GM12892 (cell line): ENCODE data around the gene BRAP.
"Not testable (repeated sequence)": the region's sequence is repeated elsewhere in the genome, so short reads cannot be mapped to it uniquely, and the experiment has no call there.

Experiments used
- POLR2A ChIP-seq: IDR thresholded peaks from 2 replicates; pipeline ENCODE4 v1.6.1; 2011; ENCODE audit warnings: low read depth, low read length, control low read depth
- POLR2AphosphoS5 ChIP-seq: IDR thresholded peaks from 2 replicates; pipeline ENCODE4 v1.6.1; 2011; ENCODE audit warnings: low read depth, low read length, control low read depth
- TAF1 ChIP-seq: IDR thresholded peaks from 2 replicates; pipeline ENCODE4 v1.6.1; 2011; ENCODE audit warnings: low read depth, mild to moderate bottlenecking, control low read depth, low read length, borderline replicate concordance

DNA sequence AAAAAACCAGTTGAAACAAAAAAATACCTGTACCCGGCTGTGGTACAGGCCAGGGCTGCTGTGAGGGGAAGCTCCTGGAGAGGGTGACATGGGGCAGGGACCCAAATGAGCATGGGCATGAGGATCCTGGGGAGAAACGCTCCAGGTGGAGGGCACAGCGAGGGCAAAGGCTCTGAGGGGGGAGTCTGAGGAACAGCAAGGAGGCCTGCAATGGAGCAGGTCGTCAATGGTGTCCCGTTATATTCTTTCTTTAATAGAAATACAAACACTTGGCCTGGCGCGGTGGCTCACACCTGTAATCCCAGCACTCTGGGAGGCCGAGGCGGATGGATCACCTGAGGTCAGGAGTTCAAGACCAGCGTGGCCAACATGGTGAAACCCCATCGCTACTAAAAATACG is 84.8 kb downstream of the BRAP start:
- TF ChIP-seq POLR2A, POLR2AphosphoS5, TAF1: not testable (repeated sequence)
